ENCODE measurements around the gene RIC8A. TPM values are rescaled to one million over a fixed set of nuclear protein-coding genes. Genes with fewer than 3 reads are reported as not detected.

RIC8A gene
- total RNA-seq, 1 donor from 2014 or later: 45.0 TPM

DNA sequence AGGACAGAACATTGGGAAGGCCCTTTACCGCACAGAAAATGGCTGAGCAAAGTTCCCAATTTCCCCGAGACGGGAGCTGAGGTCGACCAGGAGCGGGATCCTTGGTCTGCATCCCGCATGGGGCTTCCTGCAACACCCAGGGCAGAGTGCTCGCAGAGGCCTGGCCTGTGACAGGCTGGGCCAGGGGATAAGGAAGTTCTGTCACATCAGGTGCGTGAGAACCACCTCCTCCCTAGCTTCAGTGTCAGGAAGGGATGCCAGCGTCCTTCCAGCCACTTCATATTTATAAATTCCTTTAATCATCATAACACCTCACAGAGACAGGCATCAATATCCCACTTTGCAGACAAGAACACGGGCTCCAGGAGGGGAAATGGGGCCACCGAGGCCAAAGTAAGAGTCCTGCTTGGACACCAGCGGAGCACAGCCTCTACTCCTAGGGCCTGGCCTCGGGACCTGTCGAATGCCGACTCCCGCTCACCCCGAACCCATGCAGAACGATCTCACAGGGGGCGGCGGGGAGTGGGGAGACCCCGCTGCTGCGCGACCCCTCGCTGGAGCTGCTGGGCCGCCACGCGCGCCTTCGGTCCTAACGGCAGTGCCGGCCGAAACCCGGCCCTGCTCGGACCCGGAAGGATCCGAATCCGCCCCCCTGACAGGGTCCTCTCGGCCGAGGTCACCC, 841 bp upstream of the RIC8A start:
- Histone ChIP-seq H3K9ac (peak overlapping the region; percentile 89), H3K79me2 (ENCODE audit: low read depth) (peaks cover 41% of the 10 kb centered on the region), H3K4me1 (peaks cover 11% of the 10 kb centered on the region), H3K36me3 (no peaks in the 10 kb centered on the region), H3K27me3 (no peaks in the 10 kb centered on the region), H3K4me3 (peak overlapping the region; percentile 98), H4K20me1 (ENCODE audit: low read depth) (peaks cover 20% of the 10 kb centered on the region), H3K4me2 (peak overlapping the region; percentile 96), H3K9me3 (ENCODE audit: low read depth) (no peaks in the 10 kb centered on the region), H2AFZ (replicated peaks) (peak overlapping the region; percentile 45), H3K27ac (no peak overlapping the region), H3F3A (ENCODE audit: low read depth) (peaks cover 12% of the 10 kb centered on the region)
- H3K4me3 Mint-ChIP-seq: peak overlapping the region; percentile 99
- H3K27ac Mint-ChIP-seq: peak overlapping the region; percentile 81
- no peaks in the 10 kb centered on the region for H3K9me3 Mint-ChIP-seq
- no peak for DNase-seq (ENCODE audit: low spot score)
- peaks cover 4% of the 10 kb centered on the region for H3K27me3 Mint-ChIP-seq (ENCODE audit: insufficient read depth, low read depth)
- TF ChIP-seq, protein P1, sequence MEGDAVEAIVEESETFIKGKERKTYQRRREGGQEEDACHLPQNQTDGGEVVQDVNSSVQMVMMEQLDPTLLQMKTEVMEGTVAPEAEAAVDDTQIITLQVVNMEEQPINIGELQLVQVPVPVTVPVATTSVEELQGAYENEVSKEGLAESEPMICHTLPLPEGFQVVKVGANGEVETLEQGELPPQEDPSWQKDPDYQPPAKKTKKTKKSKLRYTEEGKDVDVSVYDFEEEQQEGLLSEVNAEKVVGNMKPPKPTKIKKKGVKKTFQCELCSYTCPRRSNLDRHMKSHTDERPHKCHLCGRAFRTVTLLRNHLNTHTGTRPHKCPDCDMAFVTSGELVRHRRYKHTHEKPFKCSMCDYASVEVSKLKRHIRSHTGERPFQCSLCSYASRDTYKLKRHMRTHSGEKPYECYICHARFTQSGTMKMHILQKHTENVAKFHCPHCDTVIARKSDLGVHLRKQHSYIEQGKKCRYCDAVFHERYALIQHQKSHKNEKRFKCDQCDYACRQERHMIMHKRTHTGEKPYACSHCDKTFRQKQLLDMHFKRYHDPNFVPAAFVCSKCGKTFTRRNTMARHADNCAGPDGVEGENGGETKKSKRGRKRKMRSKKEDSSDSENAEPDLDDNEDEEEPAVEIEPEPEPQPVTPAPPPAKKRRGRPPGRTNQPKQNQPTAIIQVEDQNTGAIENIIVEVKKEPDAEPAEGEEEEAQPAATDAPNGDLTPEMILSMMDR (IDR thresholded peaks at IDR 0.05): no peak
- TF ChIP-seq EZH2phosphoT487 (IDR thresholded peaks at IDR 0.05) (no peak), EZH2 (IDR thresholded peaks at IDR 0.05) (no peak)
- peaks cover 8% of the 10 kb centered on the region for H3K36me3 Mint-ChIP-seq
- peaks cover 21% of the 10 kb centered on the region for H3K4me1 Mint-ChIP-seq

DNA sequence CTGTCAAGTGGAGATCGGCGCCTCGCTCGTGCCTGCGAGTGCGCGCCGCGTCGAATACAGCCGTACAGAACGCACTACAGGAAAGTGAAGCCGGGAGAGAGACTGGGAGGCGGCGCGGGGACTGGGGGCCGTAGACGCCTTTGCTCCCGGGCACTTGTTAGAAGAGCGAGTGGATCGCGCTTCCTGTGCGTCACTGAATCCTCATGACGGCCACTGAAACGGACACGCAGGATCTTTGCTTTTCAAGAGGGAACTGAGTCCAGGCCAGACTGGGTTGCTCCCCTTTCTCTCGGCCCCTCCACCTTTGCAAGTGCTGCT, 314 bp downstream of the RIC8A start:
- Histone ChIP-seq H3K4me1 (peaks cover 11% of the 10 kb centered on the region), H3K4me2 (peak overlapping the region; percentile 96), H2AFZ (replicated peaks) (peak overlapping the region; percentile 61), H3K9ac (peak overlapping the region; percentile 60), H3K27me3 (no peaks in the 10 kb centered on the region), H3K36me3 (no peaks in the 10 kb centered on the region), H4K20me1 (ENCODE audit: low read depth) (peaks cover 20% of the 10 kb centered on the region), H3K27ac (peak overlapping the region; percentile 82), H3K4me3 (peak overlapping the region; percentile 98), H3F3A (ENCODE audit: low read depth) (peaks cover 12% of the 10 kb centered on the region), H3K9me3 (ENCODE audit: low read depth) (no peaks in the 10 kb centered on the region), H3K79me2 (ENCODE audit: low read depth) (peaks cover 41% of the 10 kb centered on the region)
- Mint-ChIP-seq H3K9me3 (no peaks in the 10 kb centered on the region), H3K27me3 (ENCODE audit: insufficient read depth, low read depth) (peaks cover 2% of the 10 kb centered on the region), H3K27ac (peak overlapping the region; percentile 94), H3K4me1 (peaks cover 21% of the 10 kb centered on the region), H3K36me3 (peaks cover 8% of the 10 kb centered on the region), H3K4me3 (peak overlapping the region; percentile 99)
- TF ChIP-seq EZH2 (IDR thresholded peaks at IDR 0.05) (no peak), EZH2phosphoT487 (IDR thresholded peaks at IDR 0.05) (no peak)
- TF ChIP-seq, protein P1 (IDR thresholded peaks at IDR 0.05): no peak
- no peak for DNase-seq (ENCODE audit: low spot score)

DNA sequence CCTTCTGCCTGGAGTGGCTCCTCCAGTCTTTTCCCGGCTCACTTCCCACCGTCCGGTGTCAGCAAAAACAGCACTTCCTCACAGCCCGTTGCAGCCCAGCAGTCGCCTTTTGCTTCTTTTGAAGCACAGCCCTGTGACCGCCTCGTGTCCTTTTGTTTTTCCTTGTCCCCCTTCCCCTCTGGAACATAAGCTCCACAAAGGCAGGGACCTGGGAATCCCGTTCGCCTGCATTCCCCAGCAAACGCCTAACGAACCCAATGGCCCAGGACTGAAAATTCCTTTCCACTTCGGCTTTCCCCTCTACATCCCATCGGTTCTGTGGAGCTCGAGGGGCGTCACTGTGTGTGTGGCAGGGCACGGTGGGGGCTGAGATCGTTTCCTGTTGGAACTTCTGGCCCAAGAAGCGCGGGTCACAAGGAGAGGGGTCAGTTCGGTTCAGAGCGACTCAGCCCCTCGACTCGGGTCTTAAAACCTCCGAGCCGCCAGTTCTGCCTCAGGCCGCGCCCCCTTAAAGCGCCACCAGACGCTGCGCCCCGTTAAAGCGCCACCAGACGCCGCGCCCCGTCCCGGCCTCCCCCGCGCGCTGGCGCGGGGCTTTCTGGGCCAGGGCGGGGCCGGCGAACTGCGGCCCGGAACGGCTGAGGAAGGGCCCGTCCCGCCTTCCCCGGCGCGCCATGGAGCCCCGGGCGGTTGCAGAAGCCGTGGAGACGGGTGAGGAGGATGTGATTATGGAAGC, 841 bp downstream of the RIC8A start:
- Histone ChIP-seq H3K9ac (peak overlapping the region; percentile 60), H3K4me3 (peak overlapping the region; percentile 98), H3K9me3 (ENCODE audit: low read depth) (no peaks in the 10 kb centered on the region), H3K36me3 (no peaks in the 10 kb centered on the region), H3K4me2 (peak overlapping the region; percentile 96), H3K27me3 (no peaks in the 10 kb centered on the region), H3K79me2 (ENCODE audit: low read depth) (peaks cover 41% of the 10 kb centered on the region), H3F3A (ENCODE audit: low read depth) (peaks cover 12% of the 10 kb centered on the region), H3K27ac (peak overlapping the region; percentile 82), H3K4me1 (peaks cover 11% of the 10 kb centered on the region), H2AFZ (replicated peaks) (peak overlapping the region; percentile 85), H4K20me1 (ENCODE audit: low read depth) (peaks cover 20% of the 10 kb centered on the region)
- Mint-ChIP-seq H3K4me1 (peaks cover 21% of the 10 kb centered on the region), H3K4me3 (peak overlapping the region; percentile 99), H3K9me3 (no peaks in the 10 kb centered on the region), H3K27me3 (ENCODE audit: insufficient read depth, low read depth) (peaks cover 2% of the 10 kb centered on the region), H3K36me3 (peaks cover 12% of the 10 kb centered on the region), H3K27ac (peak overlapping the region; percentile 94)
- DNase-seq (ENCODE audit: low spot score): peak; percentile 92
- TF ChIP-seq EZH2phosphoT487 (IDR thresholded peaks at IDR 0.05) (no peak), EZH2 (IDR thresholded peaks at IDR 0.05) (no peak)
- TF ChIP-seq, protein P1 (IDR thresholded peaks at IDR 0.05): no peak
